Neural progenitor cell (in vitro differentiated cells): Measurements from ENCODE around the gene RASSF3. TPM values are rescaled to one million over a fixed set of nuclear protein-coding genes. Genes with fewer than 3 reads are reported as not detected.

ENCODE experiments used
- DNase-seq: peaks from one replicate; pipeline ENCODE4 v3.0.0-alpha.2; 2016; ENCODE audit warnings: low spot score
- H2AFZ ChIP-seq: fragments of 200-600 bp; sonication (generic); replicated peaks from 2 replicates; pipeline ENCODE4 v1.6.1; 2016; ENCODE audit warnings: antibody characterized with exemption
- H3F3A ChIP-seq: fragments of 200-600 bp; sonication (generic); 2 replicates; pipeline ENCODE4 v1.6.1; 2016; ENCODE audit warnings: antibody characterized with exemption, low read depth
- H3K27ac ChIP-seq: fragments of 200-600 bp; sonication (generic); 2 replicates; pipeline ENCODE4 v1.5.1; 2016; ENCODE audit warnings: mild to moderate bottlenecking
- H3K27me3 ChIP-seq: fragments of 200-600 bp; sonication (generic); 2 replicates; pipeline ENCODE4 v1.6.1; 2016; ENCODE audit warnings: mild to moderate bottlenecking, moderate library complexity
- H3K36me3 ChIP-seq: fragments of 200-600 bp; sonication (generic); 2 replicates; pipeline ENCODE4 v1.5.1; 2016
- H3K4me1 ChIP-seq: fragments of 200-600 bp; sonication (generic); 2 replicates; pipeline ENCODE4 v1.6.1; 2016; ENCODE audit warnings: mixed run types
- H3K4me2 ChIP-seq: fragments of 200-600 bp; sonication (generic); 2 replicates; pipeline ENCODE4 v1.6.1; 2016
- H3K4me3 ChIP-seq: fragments of 200-600 bp; sonication (generic); 2 replicates; pipeline ENCODE4 v1.5.1; 2016
- H3K79me2 ChIP-seq: fragments of 200-600 bp; sonication (generic); 2 replicates; pipeline ENCODE4 v1.6.1; 2016; ENCODE audit warnings: low read depth
- H3K9ac ChIP-seq: fragments of 200-600 bp; sonication (generic); 2 replicates; pipeline ENCODE4 v1.6.1; 2016
- H3K9me3 ChIP-seq: fragments of 200-600 bp; sonication (generic); 2 replicates; pipeline ENCODE4 v1.5.1; 2016; ENCODE audit warnings: low read depth
- H4K20me1 ChIP-seq: fragments of 200-600 bp; sonication (generic); 2 replicates; pipeline ENCODE4 v1.6.1; 2016; ENCODE audit warnings: low read depth
- H3K27ac Mint-ChIP-seq: 3 replicates; pipeline ENCODE4 v1.8.0; 2021; ENCODE audit warnings: mixed read lengths
- H3K27me3 Mint-ChIP-seq: 2 replicates; pipeline ENCODE4 v1.8.0; 2022; ENCODE audit warnings: low read depth, mild to moderate bottlenecking, inconsistent platforms, moderate library complexity, mixed read lengths; ENCODE audit not compliant: insufficient read depth
- H3K36me3 Mint-ChIP-seq: 3 replicates; pipeline ENCODE4 v1.8.0; 2021; ENCODE audit warnings: mixed read lengths
- H3K4me1 Mint-ChIP-seq: 3 replicates; pipeline ENCODE4 v1.8.0; 2021; ENCODE audit warnings: mixed read lengths
- H3K4me3 Mint-ChIP-seq: 3 replicates; pipeline ENCODE4 v1.8.0; 2021; ENCODE audit warnings: mild to moderate bottlenecking, moderate library complexity, mixed read lengths
- H3K9me3 Mint-ChIP-seq: 3 replicates; pipeline ENCODE4 v1.8.0; 2020; ENCODE audit warnings: mixed read lengths
- CTCF ChIP-seq: fragments of 200-600 bp; sonication (generic); IDR thresholded peaks from 2 replicates; pipeline ENCODE4 v1.5.1; 2017; ENCODE audit warnings: antibody characterized with exemption, mild to moderate bottlenecking
- EZH2 ChIP-seq: fragments of 200-600 bp; sonication (generic); IDR thresholded peaks from 2 replicates; pipeline ENCODE4 v1.6.1; 2017; ENCODE audit warnings: antibody characterized with exemption, mild to moderate bottlenecking, moderate library complexity
- EZH2phosphoT487 ChIP-seq: fragments of 200-600 bp; sonication (generic); IDR thresholded peaks from 2 replicates; pipeline ENCODE4 v1.6.1; 2017; ENCODE audit warnings: antibody characterized with exemption
- total RNA-seq: library from RNA; depleted of rRNA; stranded (reverse); fragments of >200 nt; gene quantifications from 2 replicates; pipeline ENCODE4 v1.2.3, GENCODE V29; 2015; ENCODE audit warnings: low replicate concordance

RASSF3 gene
- total RNA-seq, 1 donor from 2014 or later = 14.5 TPM

GRCh38 chr12:64739778-64740177 is 129.5 kb downstream of the RASSF3 start:
- Mint-ChIP-seq H3K4me3 (no peak overlapping the region), H3K36me3 (peaks cover 41% of the 10 kb centered on the region)
- TF ChIP-seq CTCF (no peak), EZH2 (no peak), EZH2phosphoT487 (no peak)

GRCh38 chr12:64740646-64741045 is 130.4 kb downstream of the RASSF3 start:
- H3K27ac ChIP-seq = no peak overlapping the region
- H3K9me3 ChIP-seq = no peaks in the 10 kb centered on the region
- H3K9ac ChIP-seq = no peak overlapping the region
- H3K79me2 ChIP-seq = no peaks in the 10 kb centered on the region
- Mint-ChIP-seq H3K4me3 (no peak overlapping the region), H3K27ac (no peak overlapping the region), H3K9me3 (no peaks in the 10 kb centered on the region), H3K27me3 (peaks cover 2% of the 10 kb centered on the region), H3K36me3 (peaks cover 44% of the 10 kb centered on the region), H3K4me1 (peaks cover 8% of the 10 kb centered on the region)
- no peaks in the 10 kb centered on the region for H4K20me1 ChIP-seq
- no peak overlapping the region for H3K4me3 ChIP-seq
- peaks cover 4% of the 10 kb centered on the region for H3K36me3 ChIP-seq
- H3K4me1 ChIP-seq = no peaks in the 10 kb centered on the region
- no peak overlapping the region for H3K4me2 ChIP-seq
- H3K27me3 ChIP-seq = no peaks in the 10 kb centered on the region
- no peak for DNase-seq
- H2AFZ ChIP-seq = no peak overlapping the region
- no peaks in the 10 kb centered on the region for H3F3A ChIP-seq
- no peak for TF ChIP-seq EZH2phosphoT487
- TF ChIP-seq CTCF = no peak
- no peak for TF ChIP-seq EZH2

More at GRCh38 chr12:64739778-64740177, 129.5 kb downstream of the RASSF3 start:
- Histone ChIP-seq H4K20me1 (no peaks in the 10 kb centered on the region), H3K79me2 (no peaks in the 10 kb centered on the region), H3K4me2 (no peak overlapping the region), H3K4me1 (no peaks in the 10 kb centered on the region), H3K36me3 (no peaks in the 10 kb centered on the region), H3K9me3 (no peaks in the 10 kb centered on the region), H3K27me3 (no peaks in the 10 kb centered on the region), H3F3A (no peaks in the 10 kb centered on the region), H3K27ac (no peak overlapping the region), H2AFZ (no peak overlapping the region), H3K9ac (no peak overlapping the region), H3K4me3 (no peak overlapping the region)
- no peak overlapping the region for H3K27ac Mint-ChIP-seq
- H3K9me3 Mint-ChIP-seq = no peaks in the 10 kb centered on the region
- peaks cover 6% of the 10 kb centered on the region for H3K4me1 Mint-ChIP-seq
- no peak for DNase-seq
- peaks cover 2% of the 10 kb centered on the region for H3K27me3 Mint-ChIP-seq

GRCh38 chr12:64742416-64742815 is 132.1 kb downstream of the RASSF3 start:
- Histone ChIP-seq H3K9ac (no peak overlapping the region), H3K27ac (no peak overlapping the region), H3K9me3 (no peaks in the 10 kb centered on the region), H3K27me3 (no peaks in the 10 kb centered on the region), H3K36me3 (peaks cover 4% of the 10 kb centered on the region), H3F3A (no peaks in the 10 kb centered on the region), H4K20me1 (no peaks in the 10 kb centered on the region), H2AFZ (no peak overlapping the region), H3K4me1 (no peaks in the 10 kb centered on the region), H3K79me2 (no peaks in the 10 kb centered on the region), H3K4me3 (no peak overlapping the region), H3K4me2 (no peak overlapping the region)
- TF ChIP-seq EZH2 = no peak
- TF ChIP-seq EZH2phosphoT487 = no peak
- TF ChIP-seq CTCF = no peak
- H3K27ac Mint-ChIP-seq = no peak overlapping the region
- no peaks in the 10 kb centered on the region for H3K9me3 Mint-ChIP-seq
- peaks cover 44% of the 10 kb centered on the region for H3K36me3 Mint-ChIP-seq
- H3K4me1 Mint-ChIP-seq = peaks cover 8% of the 10 kb centered on the region
- peaks cover 2% of the 10 kb centered on the region for H3K27me3 Mint-ChIP-seq
- no peak overlapping the region for H3K4me3 Mint-ChIP-seq
- DNase-seq = no peak
